Gastroesophageal sphincter (tissue), 4 donors: ENCODE measurements around the gene FAM168B. TPM values are rescaled to one million over a fixed set of nuclear protein-coding genes. Genes with fewer than 3 reads are reported as not detected.

Experiments used
- ATAC-seq: fragments of 150-250 bp; one replicate; pipeline ENCODE4 v1.9.1; 2016; ENCODE audit warnings: mild to moderate bottlenecking, moderate library complexity
- H3K27ac ChIP-seq, 4 donors: fragments of 200-600 bp; sonication (generic) in 3 of 4; 1 replicate in 3 of 4; 2 replicates in 1 of 4; pipeline ENCODE4 v1.5.1; 2016 to 2019
- H3K27me3 ChIP-seq: fragments of 200-600 bp; sonication (generic); one replicate; pipeline ENCODE4 v1.5.1; 2019
- H3K36me3 ChIP-seq, 2 donors: fragments of 200-600 bp; sonication (generic); one replicate each; pipeline ENCODE4 v1.5.1; 2019; ENCODE audit warnings: control low read depth in 1 of 2
- H3K4me1 ChIP-seq, 3 donors: fragments of 200-600 bp; sonication (generic); 1 replicate in 2 of 3; 2 replicates in 1 of 3; pipeline ENCODE4 v1.5.1; 2016 to 2019; ENCODE audit warnings: control low read depth in 2 of 3
- H3K4me3 ChIP-seq, 2 donors: fragments of 200-600 bp; sonication (generic); one replicate each; pipeline ENCODE4 v1.5.1; 2019; ENCODE audit warnings: mild to moderate bottlenecking in 1 of 2, moderate library complexity in 1 of 2
- H3K9me3 ChIP-seq, 3 donors: fragments of 200-600 bp; sonication (generic); one replicate each; pipeline ENCODE4 v1.5.1; 2017 to 2019; ENCODE audit warnings: control low read depth in 2 of 3
- EP300 ChIP-seq: sonication (generic); formaldehyde crosslinking; IDR thresholded peaks from one replicate; pipeline ENCODE4 v1.6.1; 2017; ENCODE audit warnings: antibody characterized with exemption, mild to moderate bottlenecking
- POLR2A ChIP-seq, 2 donors: fragments of 450-650 bp; IDR thresholded peaks; one replicate each; pipeline ENCODE4 v1.6.1; 2017; ENCODE audit warnings: antibody characterized with exemption in 2 of 2, mild to moderate bottlenecking in 2 of 2, moderate library complexity in 1 of 2
- POLR2AphosphoS5 ChIP-seq: sonication (generic); formaldehyde crosslinking; IDR thresholded peaks from one replicate; pipeline ENCODE4 v1.6.1; 2017; ENCODE audit warnings: antibody characterized with exemption
- WGBS, 2 donors: methylation state at CpG; one replicate each; pipeline ENCODE4 v1.1.5; 2018; ENCODE audit warnings: low coverage in 1 of 2; 5-methylcytosine and 5-hydroxymethylcytosine counted together
- total RNA-seq, 4 donors: library from RNA; depleted of rRNA; stranded (reverse); fragments of >200 nt; gene quantifications; one replicate each; pipeline ENCODE4 v1.1.0, GENCODE V29; 2016
- TF ChIP-seq, protein P1 (sequence below), 4 experiments: fragments of 200-600 bp in 2 of 4; fragments of 450-650 bp in 2 of 4; sonication (generic) in 1 of 4; IDR thresholded peaks; one replicate each; pipeline ENCODE4 v1.5.1; 2017 to 2019; ENCODE audit warnings: antibody characterized with exemption in 4 of 4, mild to moderate bottlenecking in 2 of 4, moderate library complexity in 2 of 4

The FAM168B gene
- total RNA-seq, 4 donors from 2014 or later = 184 to 244 (median 198) TPM

DNA sequence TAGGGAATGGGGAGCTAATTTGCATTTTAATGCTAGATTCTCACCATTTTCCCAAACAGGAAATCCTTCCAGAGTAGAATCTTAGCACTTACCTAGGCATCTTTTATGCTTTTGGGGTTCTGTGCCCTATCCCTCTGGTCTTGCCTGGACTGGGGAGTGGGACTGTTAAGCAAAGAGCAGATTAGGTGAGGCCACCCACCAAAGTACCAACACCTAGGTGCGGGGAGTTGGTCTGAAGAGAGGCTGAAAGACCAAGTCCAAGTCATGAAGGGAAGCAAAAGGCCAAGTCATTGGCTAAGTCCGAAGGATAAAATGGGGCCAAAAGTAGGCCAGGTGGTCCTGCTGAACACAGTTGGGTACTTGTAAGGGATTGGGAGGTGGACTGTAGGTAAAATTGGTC, 86.7 kb downstream of the FAM168B start:
- Histone ChIP-seq H3K36me3 (no peaks in the 10 kb centered on the region), H3K4me1 (no peaks in the 10 kb centered on the region), H3K9me3 (no peaks in the 10 kb centered on the region), H3K27me3 (peaks cover 54% of the 10 kb centered on the region), H3K4me3 (no peak overlapping the region), H3K27ac (no peak overlapping the region)
- WGBS, 2 donors = 95% methylated on average over 2 of the region's 2 CpGs; no CpG with 5 or more reads in 1 of the 2 donors
- ATAC-seq = no peak
- TF ChIP-seq POLR2A (IDR thresholded peaks at IDR 0.05) (no peak), POLR2AphosphoS5 (no peak), EP300 (no peak)
- TF ChIP-seq, protein P1, sequence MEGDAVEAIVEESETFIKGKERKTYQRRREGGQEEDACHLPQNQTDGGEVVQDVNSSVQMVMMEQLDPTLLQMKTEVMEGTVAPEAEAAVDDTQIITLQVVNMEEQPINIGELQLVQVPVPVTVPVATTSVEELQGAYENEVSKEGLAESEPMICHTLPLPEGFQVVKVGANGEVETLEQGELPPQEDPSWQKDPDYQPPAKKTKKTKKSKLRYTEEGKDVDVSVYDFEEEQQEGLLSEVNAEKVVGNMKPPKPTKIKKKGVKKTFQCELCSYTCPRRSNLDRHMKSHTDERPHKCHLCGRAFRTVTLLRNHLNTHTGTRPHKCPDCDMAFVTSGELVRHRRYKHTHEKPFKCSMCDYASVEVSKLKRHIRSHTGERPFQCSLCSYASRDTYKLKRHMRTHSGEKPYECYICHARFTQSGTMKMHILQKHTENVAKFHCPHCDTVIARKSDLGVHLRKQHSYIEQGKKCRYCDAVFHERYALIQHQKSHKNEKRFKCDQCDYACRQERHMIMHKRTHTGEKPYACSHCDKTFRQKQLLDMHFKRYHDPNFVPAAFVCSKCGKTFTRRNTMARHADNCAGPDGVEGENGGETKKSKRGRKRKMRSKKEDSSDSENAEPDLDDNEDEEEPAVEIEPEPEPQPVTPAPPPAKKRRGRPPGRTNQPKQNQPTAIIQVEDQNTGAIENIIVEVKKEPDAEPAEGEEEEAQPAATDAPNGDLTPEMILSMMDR (IDR thresholded peaks at IDR 0.05) = no peak

DNA sequence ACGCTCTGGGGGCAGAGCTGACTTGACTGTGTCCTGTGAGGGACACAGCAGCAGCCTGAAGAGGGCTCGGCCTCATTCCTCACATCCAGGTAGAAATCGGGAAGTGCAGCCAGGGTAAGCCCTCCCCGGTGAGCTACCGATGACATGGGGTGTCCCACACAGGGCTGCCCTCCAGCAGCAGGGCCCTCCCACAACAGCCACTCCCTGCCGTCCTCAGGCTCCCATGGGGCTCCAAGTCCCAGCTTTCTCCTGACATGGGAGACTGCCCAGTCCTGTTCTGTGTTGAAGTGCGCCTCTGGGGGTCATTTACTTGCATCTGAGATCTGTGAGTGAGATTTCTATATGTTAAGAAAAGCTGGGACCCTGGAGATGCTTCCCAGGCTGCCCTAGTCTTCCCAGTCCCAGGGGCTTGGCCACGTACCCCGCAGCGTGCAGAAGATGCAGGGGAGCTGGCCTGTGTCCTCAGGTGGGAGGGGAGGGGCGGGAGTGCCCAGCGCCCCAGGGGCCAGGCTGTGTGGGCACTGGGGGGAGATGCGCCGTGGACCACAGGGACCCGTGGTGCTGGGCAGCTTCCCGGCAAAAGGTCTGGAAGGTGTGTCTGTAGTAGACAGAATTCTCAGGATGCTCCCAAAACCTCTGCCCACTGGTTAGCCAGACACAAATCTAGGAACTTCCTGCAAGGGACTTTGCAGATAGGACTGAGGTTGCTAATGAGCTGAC, 87.9 kb downstream of the FAM168B start:
- H3K4me1 ChIP-seq = no peaks in the 10 kb centered on the region
- no peak for ATAC-seq
- TF ChIP-seq POLR2AphosphoS5 = no peak
- TF ChIP-seq POLR2A (IDR thresholded peaks at IDR 0.05) = no peak
- TF ChIP-seq, protein P1 (IDR thresholded peaks at IDR 0.05) = no peak
- TF ChIP-seq EP300 = no peak
- no peaks in the 10 kb centered on the region for H3K9me3 ChIP-seq
- H3K4me3 ChIP-seq = no peak overlapping the region
- no peak overlapping the region for H3K27ac ChIP-seq
- WGBS, 2 donors = no CpG with 5 or more reads among the region's 16 CpGs
- no peaks in the 10 kb centered on the region for H3K36me3 ChIP-seq
- peaks cover 45% of the 10 kb centered on the region for H3K27me3 ChIP-seq

DNA sequence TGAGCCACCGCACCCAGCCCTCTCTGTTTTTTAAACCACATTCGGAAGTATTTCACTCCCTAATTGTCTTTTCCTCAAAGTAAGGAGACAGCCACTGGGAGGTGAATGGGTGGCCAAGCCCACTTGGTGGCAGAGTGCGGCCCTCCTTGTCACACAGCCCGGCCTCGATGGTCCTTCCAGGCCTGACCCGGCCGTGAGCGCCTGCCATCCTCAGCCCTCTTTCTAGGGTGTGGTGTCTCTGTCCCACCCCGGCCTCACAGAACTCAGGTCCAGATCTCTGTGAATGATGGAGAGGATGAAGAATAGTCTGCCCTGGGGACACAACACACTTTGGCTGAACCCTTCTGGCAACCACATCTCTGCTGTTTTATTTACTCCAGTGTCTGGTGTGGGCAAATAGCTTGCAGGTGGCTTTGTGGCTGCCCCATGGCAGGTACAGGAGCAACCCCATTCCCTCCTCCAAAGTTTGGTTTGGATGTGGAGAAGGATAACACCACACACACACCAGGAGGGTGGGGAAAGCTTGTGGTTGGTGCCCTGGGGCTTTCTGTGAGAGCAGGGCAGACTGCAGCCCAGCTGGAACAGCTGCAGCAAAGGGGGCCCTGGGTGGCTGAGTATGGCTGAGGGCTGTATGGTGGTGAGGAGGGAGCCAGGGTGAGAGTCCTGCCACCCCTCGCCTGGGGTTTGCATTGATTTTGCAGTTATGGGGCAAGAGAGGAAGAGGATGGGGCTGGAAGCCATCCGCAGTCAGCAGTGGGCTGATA, 88.6 kb downstream of the FAM168B start:
- Histone ChIP-seq H3K27ac (no peak overlapping the region), H3K27me3 (peaks cover 41% of the 10 kb centered on the region), H3K9me3 (no peaks in the 10 kb centered on the region), H3K4me1 (no peaks in the 10 kb centered on the region), H3K4me3 (no peak overlapping the region), H3K36me3 (no peaks in the 10 kb centered on the region)
- ATAC-seq = no peak
- TF ChIP-seq EP300 (no peak), POLR2AphosphoS5 (no peak), POLR2A (IDR thresholded peaks at IDR 0.05) (no peak)
- TF ChIP-seq, protein P1 (IDR thresholded peaks at IDR 0.05) = no peak
- WGBS, 2 donors = 33 to 87% methylated on average over 1 to 4 of the region's 11 CpGs

DNA sequence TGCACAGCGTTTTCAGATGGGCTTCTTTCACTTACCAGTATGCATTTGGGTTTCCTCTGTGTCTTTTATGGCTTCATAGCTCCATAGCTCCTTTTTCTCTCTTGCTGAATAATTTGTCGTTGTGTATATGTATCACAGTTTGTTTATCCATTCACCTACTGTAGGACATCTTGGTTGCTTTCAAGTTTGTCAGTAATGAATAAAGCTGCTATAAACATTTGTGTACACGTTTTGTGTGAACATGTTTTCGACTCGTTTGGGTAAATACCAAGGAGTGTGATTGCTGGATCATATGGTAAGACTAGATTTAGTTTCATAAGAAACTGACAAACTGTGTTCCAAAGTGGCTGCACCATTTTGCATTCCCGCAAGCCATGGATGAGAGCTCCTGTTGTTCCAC, 94.7 kb downstream of the FAM168B start:
- WGBS, 2 donors = 55 to 59% methylated on average over 5 to 6 of the region's 6 CpGs
- H3K9me3 ChIP-seq = no peaks in the 10 kb centered on the region

More for the DNA sequence above, 94.7 kb downstream of the FAM168B start:
- Histone ChIP-seq H3K27me3 (peaks cover 35% of the 10 kb centered on the region), H3K27ac (no peak overlapping the region), H3K36me3 (no peaks in the 10 kb centered on the region), H3K4me1 (no peaks in the 10 kb centered on the region), H3K4me3 (no peak overlapping the region)
- TF ChIP-seq, protein P1 (IDR thresholded peaks at IDR 0.05) = no peak
- TF ChIP-seq POLR2A (IDR thresholded peaks at IDR 0.05) (no peak), POLR2AphosphoS5 (no peak), EP300 (no peak)
- no peak for ATAC-seq

Other genes starting within 250 kb of the FAM168B start
- 10 to 100 TPM; 38.1 to 58.7 (median 49.0) TPM for gene PLEKHB2, start 11.9 kb upstream of the FAM168B start, total RNA-seq
- not detected for gene POTEE, start 116.1 kb upstream of the FAM168B start, total RNA-seq